RWPE2 (cell line): ENCODE results near the gene MAGEF1.

Experiments
- ATAC-seq: fragments of 200-7000 bp; cut with Tn5 transposase; 3 replicates; pipeline ENCODE4 v1.9.1; 2021; ENCODE audit warnings: low read depth
- DNase-seq: peaks from one replicate; pipeline ENCODE4 v3.0.0-alpha.2; 2020; ENCODE audit warnings: low spot score
- H3K27ac ChIP-seq: fragments of 450-650 bp; 2 replicates; pipeline ENCODE4 v1.5.1; 2017; ENCODE audit warnings: mild to moderate bottlenecking; ENCODE audit not compliant: poor library complexity, severe bottlenecking
- H3K27me3 ChIP-seq: fragments of 250-450 bp; sonication (Bioruptor Pico); 2 replicates; pipeline ENCODE4 v1.5.1; 2021; ENCODE audit warnings: mild to moderate bottlenecking, moderate library complexity; ENCODE audit not compliant: insufficient read depth, poor library complexity, severe bottlenecking
- H3K36me3 ChIP-seq: fragments of 250-450 bp; sonication (Bioruptor Pico); 2 replicates; pipeline ENCODE4 v1.5.1; 2020; ENCODE audit warnings: low read depth, mild to moderate bottlenecking, moderate library complexity
- H3K4me1 ChIP-seq: fragments of 250-450 bp; sonication (Bioruptor Pico); 2 replicates; pipeline ENCODE4 v1.5.1; 2021; ENCODE audit warnings: mild to moderate bottlenecking, moderate library complexity; ENCODE audit not compliant: insufficient read depth, poor library complexity, severe bottlenecking
- H3K4me3 ChIP-seq: fragments of 250-450 bp; sonication (Bioruptor Pico); 2 replicates; pipeline ENCODE4 v1.5.1; 2021; ENCODE audit warnings: mild to moderate bottlenecking, moderate library complexity; ENCODE audit not compliant: severe bottlenecking
- H3K9me3 ChIP-seq: fragments of 250-450 bp; sonication (Bioruptor Pico); 2 replicates; pipeline ENCODE4 v1.5.1; 2021; ENCODE audit warnings: mild to moderate bottlenecking, moderate library complexity; ENCODE audit not compliant: severe bottlenecking
- CTCF ChIP-seq: fragments of 450-650 bp; IDR thresholded peaks from one replicate; pipeline ENCODE4 v1.5.1; 2017; ENCODE audit warnings: mild to moderate bottlenecking, moderate library complexity; ENCODE audit not compliant: poor library complexity, severe bottlenecking

Gene MAGEF1

GRCh38 chr3:184672977-184673870, 38.6 kb downstream of the MAGEF1 start:
- TF ChIP-seq CTCF = no peak
- H3K27ac ChIP-seq = no peak overlapping the region
- H3K4me1 ChIP-seq = no peaks in the 10 kb centered on the region
- DNase-seq = no peak
- no peak overlapping the region for H3K4me3 ChIP-seq
- ATAC-seq = no peak
- H3K27me3 ChIP-seq = no peaks in the 10 kb centered on the region
- H3K36me3 ChIP-seq = no peaks in the 10 kb centered on the region
- H3K9me3 ChIP-seq = no peaks in the 10 kb centered on the region

- no peaks in the 10 kb centered on the region for H3K36me3 ChIP-seq
- no peaks in the 10 kb centered on the region for H3K9me3 ChIP-seq
- DNase-seq (no peak), ATAC-seq (no peak)
- H3K4me3 ChIP-seq = no peak overlapping the region
- TF ChIP-seq CTCF = no peak
- no peaks in the 10 kb centered on the region for H3K4me1 ChIP-seq
- H3K27me3 ChIP-seq = no peaks in the 10 kb centered on the region
- no peak overlapping the region for H3K27ac ChIP-seq
Observed at GRCh38 chr3:184672335-184672734, 39.5 kb downstream of the MAGEF1 start.

GRCh38 chr3:184670091-184670602, 41.7 kb downstream of the MAGEF1 start:
- no peak for ATAC-seq
- Histone ChIP-seq H3K36me3 (no peaks in the 10 kb centered on the region), H3K4me1 (no peaks in the 10 kb centered on the region), H3K27ac (no peak overlapping the region), H3K27me3 (no peaks in the 10 kb centered on the region), H3K4me3 (no peak overlapping the region), H3K9me3 (no peaks in the 10 kb centered on the region)
- no peak for DNase-seq
- no peak for TF ChIP-seq CTCF

GRCh38 chr3:184669578-184669977, 42.3 kb downstream of the MAGEF1 start:
- H3K27ac ChIP-seq = no peak overlapping the region
- ATAC-seq = no peak
- no peak overlapping the region for H3K4me3 ChIP-seq
- no peaks in the 10 kb centered on the region for H3K36me3 ChIP-seq
- no peak for TF ChIP-seq CTCF
- H3K4me1 ChIP-seq = no peaks in the 10 kb centered on the region
- H3K27me3 ChIP-seq = no peaks in the 10 kb centered on the region
- DNase-seq = no peak
- no peaks in the 10 kb centered on the region for H3K9me3 ChIP-seq

GRCh38 chr3:184666442-184666841, 45.4 kb downstream of the MAGEF1 start:
- ATAC-seq = no peak
- H3K4me3 ChIP-seq = no peak overlapping the region
- H3K4me1 ChIP-seq = no peaks in the 10 kb centered on the region
- no peaks in the 10 kb centered on the region for H3K36me3 ChIP-seq
- no peaks in the 10 kb centered on the region for H3K27me3 ChIP-seq
- no peak for DNase-seq
- no peak for TF ChIP-seq CTCF
- no peaks in the 10 kb centered on the region for H3K9me3 ChIP-seq
- H3K27ac ChIP-seq = no peak overlapping the region
